Left lung (tissue), 10 donors: ENCODE data around the gene SORD. TPM values are rescaled to one million over a fixed set of nuclear protein-coding genes. Genes with fewer than 3 reads are reported as not detected.

Source experiments
- ATAC-seq: fragments of 200-7000 bp; cut with Tn5 transposase; one replicate; pipeline ENCODE4 v1.9.1; 2020; ENCODE audit warnings: moderate library complexity
- DNase-seq, 4 donors: peaks; one replicate each; pipeline ENCODE4 v3.0.0-alpha.2; 2013 to 2020
- H3K27ac ChIP-seq, 2 donors: fragments of 200-600 bp; sonication (generic) in 1 of 2; one replicate each; pipeline versions ENCODE4 v1.5.0 to v1.8.0; 2020 to 2021
- H3K27me3 ChIP-seq, 2 donors: fragments of 200-600 bp; sonication (generic) in 1 of 2; one replicate each; pipeline versions ENCODE4 v1.5.0 to v1.8.0; 2020 to 2021
- H3K36me3 ChIP-seq, 2 donors: fragments of 200-600 bp; sonication (generic) in 1 of 2; one replicate each; pipeline versions ENCODE4 v1.5.0 to v1.8.0; 2020 to 2021
- H3K4me1 ChIP-seq, 2 donors: fragments of 200-600 bp; one replicate each; pipeline ENCODE4 v1.8.0; 2021
- H3K4me3 ChIP-seq, 2 donors: fragments of 200-600 bp; sonication (generic) in 1 of 2; one replicate each; pipeline versions ENCODE4 v1.5.0 to v1.8.0; 2020 to 2021; ENCODE audit warnings: mild to moderate bottlenecking in 1 of 2
- H3K9me3 ChIP-seq, 2 donors: fragments of 200-600 bp; sonication (generic) in 1 of 2; one replicate each; pipeline versions ENCODE4 v1.5.0 to v1.8.0; 2020 to 2021
- CTCF ChIP-seq, 2 donors: fragments of 200-600 bp; sonication (generic) in 1 of 2; IDR thresholded peaks; one replicate each; pipeline versions ENCODE4 v1.5.0 to v1.8.0; 2021; ENCODE audit warnings: antibody characterized with exemption in 2 of 2
- intact Hi-C, 2 donors: fragments of 100-400 bp; cut with DNase I; formaldehyde crosslinking; loops; one replicate each; pipeline versions ENCODE4 v1.11.2 to v1.14.2; 2022
- polyA plus RNA-seq, 6 donors: library from polyadenylated mRNA; unstranded; fragments of 120-200 nt; gene quantifications; one replicate each; pipeline ENCODE4 v1.2.1, GENCODE V29; 2013; ENCODE audit not compliant: insufficient read length in 6 of 6
- total RNA-seq, 2 donors: library from RNA; stranded (reverse); fragmentation: NEBNext Ultra II Directional; extraction: Animal tissue kit (Norgen Biotek cat#: 25700); gene quantifications; one replicate each; pipeline ENCODE4 v1.2.1, GENCODE V29; 2021
- donor health status: DM: no; HTN: yes; CAD: no.
- donor health status: DM: no; HTN: no; CAD: no.

Gene SORD
- total and polyA plus RNA-seq, 8 donors = 13.8 to 34.9 (median 30.2) TPM

- intact Hi-C loops = no loop called here
Observed at GRCh38 chr15:45095661-45096060, 72.7 kb downstream of the SORD start.

GRCh38 chr15:45097466-45097865, 74.5 kb downstream of the SORD start:
- DNase-seq = peak in 1 of 4 donors; percentile 7
- no peak for TF ChIP-seq CTCF (IDR thresholded peaks at IDR 0.05)
- H3K4me3 ChIP-seq = no peak overlapping the region
- H3K9me3 ChIP-seq = no peaks in the 10 kb centered on the region
- H3K27me3 ChIP-seq = no peaks in the 10 kb centered on the region
- H3K4me1 ChIP-seq = no peaks in the 10 kb centered on the region
- no peaks in the 10 kb centered on the region for H3K36me3 ChIP-seq
- intact Hi-C loops = no loop called here
- ATAC-seq = no peak
- no peak overlapping the region for H3K27ac ChIP-seq

More at GRCh38 chr15:45095661-45096060, 72.7 kb downstream of the SORD start:
- TF ChIP-seq CTCF (IDR thresholded peaks at IDR 0.05) = no peak
- ATAC-seq (no peak), DNase-seq (peak in 1 of 4 donors; percentile 22)
- no peak overlapping the region for H3K27ac ChIP-seq
- no peaks in the 10 kb centered on the region for H3K36me3 ChIP-seq
- H3K4me1 ChIP-seq = no peaks in the 10 kb centered on the region
- no peaks in the 10 kb centered on the region for H3K9me3 ChIP-seq
- H3K27me3 ChIP-seq = no peaks in the 10 kb centered on the region
- no peak overlapping the region for H3K4me3 ChIP-seq

GRCh38 chr15:45099549-45100165, 76.7 kb downstream of the SORD start:
- TF ChIP-seq CTCF (IDR thresholded peaks at IDR 0.05) = no peak
- intact Hi-C loops = no loop called here

GRCh38 chr15:45100884-45101625, 78.1 kb downstream of the SORD start:
- Histone ChIP-seq H3K36me3 (no peaks in the 10 kb centered on the region), H3K9me3 (no peaks in the 10 kb centered on the region), H3K27ac (no peak overlapping the region), H3K27me3 (peaks cover 0 to 4% of the 10 kb centered on the region in 2 donors), H3K4me1 (no peaks in the 10 kb centered on the region), H3K4me3 (no peak overlapping the region)
- intact Hi-C loops = no loop called here
- no peak for TF ChIP-seq CTCF (IDR thresholded peaks at IDR 0.05)
- ATAC-seq = no peak
- DNase-seq = peak in 1 of 4 donors; percentile 11

More at GRCh38 chr15:45099549-45100165, 76.7 kb downstream of the SORD start:
- ATAC-seq (no peak), DNase-seq (peak in 1 of 4 donors; percentile 11)
- no peak overlapping the region for H3K27ac ChIP-seq
- no peaks in the 10 kb centered on the region for H3K36me3 ChIP-seq
- H3K4me3 ChIP-seq = no peak overlapping the region
- H3K27me3 ChIP-seq = no peaks in the 10 kb centered on the region
- no peaks in the 10 kb centered on the region for H3K9me3 ChIP-seq
- no peaks in the 10 kb centered on the region for H3K4me1 ChIP-seq

- no peak for TF ChIP-seq CTCF (IDR thresholded peaks at IDR 0.05)
- ATAC-seq = no peak
- no peak overlapping the region for H3K4me3 ChIP-seq
- no peaks in the 10 kb centered on the region for H3K9me3 ChIP-seq
- H3K4me1 ChIP-seq = no peaks in the 10 kb centered on the region
- intact Hi-C loops = no loop called here
- H3K36me3 ChIP-seq = no peaks in the 10 kb centered on the region
- H3K27ac ChIP-seq = no peak overlapping the region
- peak in 1 of 4 donors; percentile 19 for DNase-seq
- peaks cover 0 to 11% of the 10 kb centered on the region in 2 donors for H3K27me3 ChIP-seq
Observed at GRCh38 chr15:45101749-45102148, 78.8 kb downstream of the SORD start.
